Tibial artery (tissue), 4 donors: Measurements from ENCODE around the gene VRK2.

Experiments
- DNase-seq, 2 donors: peaks; one replicate each; pipeline ENCODE4 v3.0.0-alpha.2; 2019
- H3K27ac ChIP-seq, 2 donors: fragments of 200-600 bp; sonication (generic) in 1 of 2; 1 replicate in 1 of 2; 2 replicates in 1 of 2; pipeline ENCODE4 v1.5.1; 2018 to 2019; ENCODE audit warnings: mild to moderate bottlenecking in 1 of 2
- H3K27me3 ChIP-seq, 2 donors: fragments of 200-600 bp; sonication (generic) in 1 of 2; one replicate each; pipeline versions ENCODE4 v1.5.1 to v1.6.0; 2016 to 2019
- H3K36me3 ChIP-seq, 3 donors: fragments of 200-600 bp; sonication (generic) in 2 of 3; one replicate each; pipeline ENCODE4 v1.5.1; 2016 to 2019; ENCODE audit warnings: mild to moderate bottlenecking in 2 of 3
- H3K4me1 ChIP-seq, 4 donors: fragments of 200-600 bp; sonication (generic) in 2 of 4; 1 replicate in 3 of 4; 2 replicates in 1 of 4; pipeline ENCODE4 v1.5.1; 2016 to 2019
- H3K4me3 ChIP-seq, 2 donors: fragments of 200-600 bp; sonication (generic) in 1 of 2; 1 replicate in 1 of 2; 2 replicates in 1 of 2; pipeline ENCODE4 v1.5.1; 2018 to 2019; ENCODE audit warnings: mild to moderate bottlenecking in 2 of 2
- H3K9me3 ChIP-seq, 3 donors: fragments of 200-600 bp; sonication (generic) in 1 of 3; one replicate each; pipeline ENCODE4 v1.5.1; 2016 to 2019
- CTCF ChIP-seq, 2 experiments: fragments of 200-600 bp in 1 of 2; fragments of 450-650 bp in 1 of 2; IDR thresholded peaks; one replicate each; pipeline ENCODE4 v1.5.1; 2017 to 2019; ENCODE audit warnings: antibody characterized with exemption in 2 of 2, mild to moderate bottlenecking in 1 of 2, moderate library complexity in 1 of 2
- intact Hi-C: fragments of 100-400 bp; cut with DNase I; formaldehyde crosslinking; loops from one replicate; pipeline ENCODE4 v1.15.0; 2023; ENCODE audit warnings: low total_unique reads

The VRK2 gene

GRCh38 chr2:58063641-58064040 is 17.0 kb downstream of the VRK2 start:
- peaks cover 0 to 9% (median 0%) of the 10 kb centered on the region in 4 donors for H3K4me1 ChIP-seq
- no peak overlapping the region for H3K27ac ChIP-seq
- TF ChIP-seq CTCF (IDR thresholded peaks at IDR 0.05) = no peak
- H3K4me3 ChIP-seq = no peak overlapping the region
- peaks cover 0 to 2% (median 0%) of the 10 kb centered on the region in 3 donors for H3K36me3 ChIP-seq
- no peaks in the 10 kb centered on the region for H3K9me3 ChIP-seq
- DNase-seq = no peak
- no peaks in the 10 kb centered on the region for H3K27me3 ChIP-seq
- intact Hi-C loops = no loop called here

GRCh38 chr2:58064086-58064485 is 17.5 kb downstream of the VRK2 start:
- H3K4me3 ChIP-seq = no peak overlapping the region
- intact Hi-C loops = no loop called here
- H3K27me3 ChIP-seq = no peaks in the 10 kb centered on the region
- H3K9me3 ChIP-seq = no peaks in the 10 kb centered on the region
- peaks cover 0 to 9% (median 0%) of the 10 kb centered on the region in 4 donors for H3K4me1 ChIP-seq
- DNase-seq = no peak
- H3K27ac ChIP-seq = no peak overlapping the region
- no peak for TF ChIP-seq CTCF (IDR thresholded peaks at IDR 0.05)
- peaks cover 0 to 1% (median 1%) of the 10 kb centered on the region in 3 donors for H3K36me3 ChIP-seq

- no peaks in the 10 kb centered on the region for H3K27me3 ChIP-seq
- DNase-seq = no peak
- no peak overlapping the region for H3K4me3 ChIP-seq
- intact Hi-C loops = no loop called here
- peaks cover 0 to 8% (median 6%) of the 10 kb centered on the region in 3 donors for H3K36me3 ChIP-seq
- no peak overlapping the region for H3K27ac ChIP-seq
- peaks cover 0 to 9% (median 0%) of the 10 kb centered on the region in 4 donors for H3K4me1 ChIP-seq
- no peak for TF ChIP-seq CTCF (IDR thresholded peaks at IDR 0.05)
- no peaks in the 10 kb centered on the region for H3K9me3 ChIP-seq
These were observed 18.6 kb downstream of the VRK2 start for GRCh38 chr2:58065248-58065647.

GRCh38 chr2:58067001-58067400 is 20.4 kb downstream of the VRK2 start:
- no peak for TF ChIP-seq CTCF (IDR thresholded peaks at IDR 0.05)
- intact Hi-C loops = no loop called here
- Histone ChIP-seq H3K4me3 (no peak overlapping the region), H3K9me3 (peaks cover 0 to 4% (median 0%) of the 10 kb centered on the region in 3 donors), H3K27me3 (no peaks in the 10 kb centered on the region), H3K36me3 (peaks cover 0 to 10% (median 10%) of the 10 kb centered on the region in 3 donors), H3K4me1 (peaks cover 0 to 9% (median 0%) of the 10 kb centered on the region in 4 donors), H3K27ac (no peak overlapping the region)
- no peak for DNase-seq

- DNase-seq = no peak
- H3K4me1 ChIP-seq = no peaks in the 10 kb centered on the region
- H3K4me3 ChIP-seq = no peak overlapping the region
- H3K27ac ChIP-seq = no peak overlapping the region
- H3K36me3 ChIP-seq = peaks cover 0 to 10% (median 10%) of the 10 kb centered on the region in 3 donors
- H3K27me3 ChIP-seq = no peaks in the 10 kb centered on the region
- H3K9me3 ChIP-seq = peaks cover 0 to 4% (median 0%) of the 10 kb centered on the region in 3 donors
- no peak for TF ChIP-seq CTCF (IDR thresholded peaks at IDR 0.05)
- intact Hi-C loops = no loop called here
These were observed 24.2 kb downstream of the VRK2 start for GRCh38 chr2:58070765-58071164.

- Histone ChIP-seq H3K27me3 (no peaks in the 10 kb centered on the region), H3K27ac (no peak overlapping the region), H3K9me3 (peaks cover 0 to 4% (median 0%) of the 10 kb centered on the region in 3 donors), H3K4me3 (no peak overlapping the region), H3K36me3 (peaks cover 0 to 10% (median 10%) of the 10 kb centered on the region in 3 donors), H3K4me1 (no peaks in the 10 kb centered on the region)
- intact Hi-C loops = no loop called here
- TF ChIP-seq CTCF (IDR thresholded peaks at IDR 0.05) = no peak
- DNase-seq = no peak
These were observed 25.5 kb downstream of the VRK2 start for GRCh38 chr2:58072102-58072501.
